ENCODE data around the gene THAP11. TPM values are rescaled to one million over a fixed set of nuclear protein-coding genes. Genes with fewer than 3 reads are reported as not detected.
A peak's percentile ranks its signal among the peaks of the same experiment; 100 is the strongest.

THAP11 gene
- total and polyA plus RNA-seq, 2 of the 13 experiments (the other 11 are each of a cell fraction or from before 2014, with no cell fraction given) = 44.2 to 53.4 TPM

GRCh38 chr16:67842509-67843342, 606 bp downstream of the THAP11 start (continued):
- TF ChIP-seq SMAD1 (CRISPR knock-in tag; IDR thresholded peaks at IDR 0.05; ENCODE audit: borderline replicate concordance, low read depth) (no peak; the same call in 1 of the 2 replicates), ZNF468 (CRISPR knock-in tag; IDR thresholded peaks at IDR 0.05) (0 out of 2 replicates have a peak, but pooled peaks have one; percentile 24), SRY (CRISPR knock-in tag; IDR thresholded peaks at IDR 0.05) (no peak; the same call in 1 of the 2 replicates), CENPBD1 (CRISPR knock-in tag; IDR thresholded peaks at IDR 0.05; ENCODE audit: borderline replicate concordance, low read depth) (no peak), ZBTB20 (CRISPR knock-in tag; IDR thresholded peaks at IDR 0.05; ENCODE audit: borderline replicate concordance, low read depth) (no peak), ZFP36 (IDR thresholded peaks at IDR 0.05; ENCODE audit: borderline replicate concordance, low read depth, low read length, partially characterized antibody) (no peak), HOXA3 (CRISPR knock-in tag; IDR thresholded peaks at IDR 0.05) (no peak), ZNF841 (CRISPR knock-in tag; IDR thresholded peaks at IDR 0.05; ENCODE audit: borderline replicate concordance) (no peak), MTA3 (CRISPR knock-in tag; IDR thresholded peaks at IDR 0.05) (no peak), RFX1 (IDR thresholded peaks at IDR 0.05) (no peak), ZNF430 (CRISPR knock-in tag; IDR thresholded peaks at IDR 0.05) (no peak; the same call in none of the 2 replicates), ZNF142 (CRISPR knock-in tag; IDR thresholded peaks at IDR 0.05) (0 out of 2 replicates have a peak, but pooled peaks have one; percentile 17), ZNF780A (CRISPR knock-in tag; IDR thresholded peaks at IDR 0.05) (peak; percentile 94), TBX2 (CRISPR knock-in tag; IDR thresholded peaks at IDR 0.05; ENCODE audit: borderline replicate concordance) (peak; percentile 15; the same call in 1 of the 2 replicates), BHLHE40 (IDR thresholded peaks at IDR 0.05; ENCODE audit: low read length) (no peak), ZNF644 (CRISPR knock-in tag; IDR thresholded peaks at IDR 0.05; ENCODE audit: low read depth) (no peak), JUND (CRISPR knock-in tag; IDR thresholded peaks at IDR 0.05) (peak; percentile 55; the same call in 1 of the 2 replicates), ZNF7 (CRISPR knock-in tag; IDR thresholded peaks at IDR 0.05) (0 out of 2 replicates have a peak, but pooled peaks have one; percentile 11), ZZZ3 (CRISPR knock-in tag; IDR thresholded peaks at IDR 0.05; ENCODE audit: borderline replicate concordance) (peak; percentile 63; the same call in 1 of the 2 replicates), ZNF710 (CRISPR knock-in tag; IDR thresholded peaks at IDR 0.05; ENCODE audit: borderline replicate concordance) (peak; percentile 74), ZNF3 (CRISPR knock-in tag; IDR thresholded peaks at IDR 0.05) (0 out of 2 replicates have a peak, but pooled peaks have one; percentile 43), TCF7L2 (IDR thresholded peaks at IDR 0.05; ENCODE audit: low read depth, low read length) (no peak)

Measured in HepG2 (cell line).